Fibroblast of gingiva (primary cell): ENCODE results near the gene ASB16.
"Not testable (repeated sequence)": the region's sequence is repeated elsewhere in the genome, so short reads cannot be mapped to it uniquely, and the experiment has no call there.

ENCODE experiments used
- DNase-seq: peaks from one replicate; pipeline ENCODE4 v3.0.0-alpha.2; 2011; ENCODE audit warnings: low read depth

ASB16 gene, protein sequence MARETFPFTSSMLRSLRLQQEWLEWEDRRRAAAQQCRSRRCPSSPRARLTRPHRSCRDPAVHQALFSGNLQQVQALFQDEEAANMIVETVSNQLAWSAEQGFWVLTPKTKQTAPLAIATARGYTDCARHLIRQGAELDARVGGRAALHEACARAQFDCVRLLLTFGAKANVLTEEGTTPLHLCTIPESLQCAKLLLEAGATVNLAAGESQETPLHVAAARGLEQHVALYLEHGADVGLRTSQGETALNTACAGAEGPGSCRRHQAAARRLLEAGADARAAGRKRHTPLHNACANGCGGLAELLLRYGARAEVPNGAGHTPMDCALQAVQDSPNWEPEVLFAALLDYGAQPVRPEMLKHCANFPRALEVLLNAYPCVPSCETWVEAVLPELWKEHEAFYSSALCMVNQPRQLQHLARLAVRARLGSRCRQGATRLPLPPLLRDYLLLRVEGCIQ

DNA sequence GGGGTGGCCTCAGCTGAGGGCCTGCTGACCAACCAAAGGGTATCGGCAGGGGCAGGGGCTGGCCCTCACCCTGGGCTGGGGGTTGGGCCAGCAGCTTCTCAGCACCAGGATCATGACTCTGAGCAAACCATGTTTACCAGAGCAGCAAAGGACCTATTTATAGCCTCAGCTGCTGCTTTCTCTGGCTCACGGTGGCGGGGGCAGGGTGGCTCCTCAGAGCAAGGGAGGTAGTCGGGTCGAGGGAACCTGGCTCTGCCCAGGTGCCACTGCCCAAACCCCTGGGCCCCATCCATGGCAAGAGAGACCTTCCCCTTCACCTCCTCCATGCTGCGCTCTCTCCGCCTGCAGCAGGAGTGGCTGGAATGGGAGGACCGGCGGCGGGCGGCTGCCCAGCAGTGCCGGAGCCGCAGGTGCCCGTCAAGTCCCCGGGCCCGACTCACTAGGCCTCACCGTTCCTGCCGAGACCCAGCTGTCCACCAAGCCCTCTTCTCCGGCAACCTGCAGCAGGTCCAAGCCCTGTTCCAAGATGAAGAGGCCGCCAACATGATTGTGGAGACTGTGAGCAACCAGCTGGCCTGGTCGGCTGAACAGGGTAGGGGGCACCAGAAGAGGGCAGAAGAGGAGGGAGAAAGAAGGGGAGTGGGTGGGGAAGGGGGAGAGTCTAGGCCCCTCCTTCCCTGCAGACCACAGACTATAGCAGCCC, at the start of gene ASB16:
Gene ASB16, plus strand, starts transcription at position 206 of the 703 bp plus-strand sequence. Its CDS starts 86 bp downstream, at position 292.
- DNase-seq = no peak

- no peak for DNase-seq
Observed at GRCh38 chr17:44120851-44121605, 49.5 kb upstream of the ASB16 start.

GRCh38 chr17:44121997-44122815, 48.3 kb upstream of the ASB16 start:
- DNase-seq = no peak

- DNase-seq = no peak
Observed at GRCh38 chr17:44122816-44123355, 47.6 kb upstream of the ASB16 start.

DNA sequence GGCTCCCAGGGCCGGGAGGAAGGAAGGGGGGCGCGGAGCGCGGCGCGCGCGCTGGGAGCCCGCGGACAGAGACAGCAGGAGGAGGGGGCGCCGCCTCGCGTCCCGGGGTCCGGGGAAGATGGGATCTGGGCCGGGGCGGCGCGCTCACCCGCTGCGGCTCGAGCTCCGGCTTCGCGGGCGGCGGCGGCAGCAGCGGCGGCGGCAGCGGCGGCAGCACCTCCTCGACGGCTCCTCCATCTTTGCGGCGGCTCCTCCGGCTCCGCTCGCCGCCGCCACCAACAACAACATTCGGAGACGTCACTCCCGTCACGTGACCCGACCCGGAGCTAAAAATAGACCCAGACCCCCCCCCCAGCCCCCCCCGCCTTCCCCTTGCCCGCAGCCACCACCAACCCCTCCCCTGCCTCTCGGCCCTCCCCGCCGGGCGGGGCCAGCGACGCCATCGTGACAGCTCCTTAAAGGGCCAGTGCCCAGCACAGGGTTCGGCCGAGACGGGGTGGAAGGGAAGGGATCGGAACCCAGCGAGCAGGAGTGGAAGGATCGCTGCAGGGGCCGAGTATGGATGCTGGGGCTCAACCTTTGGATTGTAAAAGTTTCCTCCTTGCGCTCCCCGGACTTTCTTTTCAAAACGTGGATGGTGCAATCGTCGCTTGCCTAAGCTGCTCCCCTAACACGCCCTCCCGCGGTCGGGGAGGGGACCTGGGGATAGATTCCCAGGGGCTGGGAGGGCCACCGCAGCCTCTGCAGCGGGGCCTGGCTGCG, 47.0 kb upstream of the ASB16 start, which contains the start of gene HDAC5:
Gene HDAC5, minus strand, starts transcription at position 286 of the 762 bp plus-strand sequence. CDS start 6,126 bp downstream, outside the sequence.
- DNase-seq = peak; percentile 93

DNA sequence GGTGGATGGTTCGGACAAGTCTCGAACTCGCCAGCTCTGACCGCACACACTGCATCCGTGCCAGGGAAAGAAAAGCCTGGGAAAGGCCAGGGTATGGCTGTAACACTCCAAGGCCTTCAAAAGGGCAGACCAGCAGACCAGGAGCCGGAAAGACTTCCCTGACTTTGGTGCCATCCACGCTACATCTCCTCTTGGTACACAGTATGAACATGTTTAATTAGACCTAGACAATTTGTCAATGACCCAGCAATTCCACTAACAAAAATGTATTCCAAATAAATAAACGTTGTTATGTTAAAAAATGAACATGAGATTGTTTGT, 46.4 kb upstream of the ASB16 start:
- DNase-seq = no peak

DNA sequence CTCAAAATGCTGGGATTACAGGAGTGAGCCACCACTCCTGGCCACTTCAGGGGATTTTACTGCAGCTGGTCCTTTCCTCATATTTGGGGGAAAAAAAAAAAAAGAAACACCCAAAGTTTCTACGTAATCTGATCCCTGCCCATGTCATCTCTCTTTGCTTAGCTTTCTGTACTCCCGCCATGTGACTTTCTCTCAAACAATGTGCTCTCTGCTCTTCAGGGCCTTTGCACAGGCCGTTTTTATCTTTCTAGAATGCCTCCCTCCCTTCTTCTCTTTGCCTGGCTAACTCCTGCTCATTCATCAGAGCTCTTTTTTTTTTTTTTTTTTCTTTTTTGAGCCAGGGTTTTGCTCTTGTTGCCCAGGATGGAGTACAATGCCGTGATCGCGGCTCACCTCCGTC, 42.1 kb upstream of the ASB16 start:
- DNase-seq = no peak

- DNase-seq = no peak
Observed at GRCh38 chr17:44130693-44131349, 39.7 kb upstream of the ASB16 start.

- DNase-seq = not testable (repeated sequence)
Observed at GRCh38 chr17:44131372-44131771, 39.1 kb upstream of the ASB16 start.

GRCh38 chr17:44132275-44132821, 38.2 kb upstream of the ASB16 start:
- no peak for DNase-seq

GRCh38 chr17:44133918-44134476, 36.5 kb upstream of the ASB16 start:
- DNase-seq = no peak

- no peak for DNase-seq
Observed at GRCh38 chr17:44134752-44135568, 35.5 kb upstream of the ASB16 start.

DNA sequence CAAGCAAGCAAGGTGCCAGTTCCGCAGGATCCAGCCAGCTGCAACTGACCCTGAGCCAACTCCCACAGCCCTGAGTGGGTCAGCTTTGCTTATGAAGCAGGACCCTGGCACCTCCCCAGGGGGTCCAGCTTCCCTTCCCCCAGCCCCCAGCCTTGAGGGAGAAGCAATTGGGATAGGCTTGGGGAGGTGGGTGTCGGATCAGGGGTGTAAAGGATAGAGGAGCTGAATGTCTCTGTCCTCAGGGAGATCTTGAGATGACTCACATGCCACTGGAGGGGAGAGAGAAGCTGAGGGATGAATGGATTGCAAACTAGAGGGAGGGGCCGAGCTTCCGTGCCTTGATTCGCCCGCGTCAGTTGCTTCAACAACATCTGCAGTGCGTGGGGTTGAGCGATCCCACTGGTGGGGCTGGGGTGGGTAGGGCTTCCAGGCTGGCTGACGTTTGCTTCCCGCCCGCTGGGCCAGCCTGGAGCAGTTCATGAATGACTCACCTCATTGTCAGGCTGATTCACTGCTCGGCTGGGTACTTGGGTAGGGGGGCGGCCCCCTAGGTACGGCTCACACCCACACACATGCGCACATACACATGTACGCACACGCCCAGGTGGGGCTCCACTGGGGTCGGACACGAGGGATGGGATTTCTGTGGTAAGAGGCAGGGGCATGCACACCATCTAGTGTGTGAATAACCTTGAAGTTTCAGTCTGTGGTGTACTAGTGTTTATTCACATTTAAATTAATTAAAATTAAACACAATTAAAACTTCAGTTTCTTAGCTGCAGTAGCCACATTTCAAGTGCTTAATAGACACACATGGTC, 32.4 kb upstream of the ASB16 start:
- peak; percentile 98 for DNase-seq

- DNase-seq = not testable (repeated sequence)
Observed at GRCh38 chr17:44143921-44144320, 26.6 kb upstream of the ASB16 start.

GRCh38 chr17:44144966-44145739, 25.4 kb upstream of the ASB16 start:
- peak; percentile 29 for DNase-seq

GRCh38 chr17:44146375-44147346, 23.8 kb upstream of the ASB16 start:
- no peak for DNase-seq
